GM12873 (cell line): ENCODE data around the gene PLAGL1.

ENCODE experiments used
- TF ChIP-seq, protein P1 (sequence below): IDR thresholded peaks from 2 replicates; pipeline ENCODE4 v1.5.1; 2012; ENCODE audit warnings: low read depth, mild to moderate bottlenecking, moderate library complexity, low read length, control low read depth; ENCODE audit not compliant: insufficient read depth; ENCODE audit errors: missing control alignments

The PLAGL1 gene

DNA sequence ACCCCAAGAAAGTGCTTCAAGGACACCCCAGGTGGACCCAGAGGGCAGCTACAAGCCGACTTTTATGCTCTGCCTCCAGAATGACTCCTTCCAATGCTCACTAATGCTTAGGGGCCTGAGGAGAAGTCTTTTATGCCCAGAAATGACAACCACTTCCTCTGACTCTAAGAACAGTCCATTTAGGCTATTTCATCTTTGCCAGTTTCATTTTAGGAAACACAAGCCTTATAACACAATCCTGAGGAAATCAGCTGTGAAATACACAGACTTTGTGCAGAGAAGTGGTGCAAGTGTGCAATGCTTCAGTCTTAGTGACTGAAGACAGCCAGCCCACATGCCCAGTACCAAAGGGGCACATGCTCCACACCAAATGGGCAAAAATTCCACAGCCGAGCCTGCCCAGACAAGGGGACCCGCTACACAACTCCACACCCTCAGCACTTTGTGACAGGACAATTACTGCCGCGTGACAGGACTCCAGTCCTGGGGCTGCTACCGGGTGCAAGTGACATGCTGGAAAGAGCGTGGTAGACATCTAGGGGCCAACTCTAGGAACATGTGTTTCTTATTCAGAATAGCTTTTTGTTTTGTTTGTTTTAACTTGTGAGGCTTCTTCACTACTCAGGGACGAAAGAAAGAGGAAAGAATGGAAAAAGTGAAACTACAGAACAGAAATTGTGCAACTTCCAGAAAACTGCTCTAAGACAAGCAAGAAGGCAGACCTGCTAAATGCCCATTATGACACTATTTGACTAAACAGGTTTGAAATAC lies 28.2 kb upstream of the PLAGL1 start:
- TF ChIP-seq, protein P1, sequence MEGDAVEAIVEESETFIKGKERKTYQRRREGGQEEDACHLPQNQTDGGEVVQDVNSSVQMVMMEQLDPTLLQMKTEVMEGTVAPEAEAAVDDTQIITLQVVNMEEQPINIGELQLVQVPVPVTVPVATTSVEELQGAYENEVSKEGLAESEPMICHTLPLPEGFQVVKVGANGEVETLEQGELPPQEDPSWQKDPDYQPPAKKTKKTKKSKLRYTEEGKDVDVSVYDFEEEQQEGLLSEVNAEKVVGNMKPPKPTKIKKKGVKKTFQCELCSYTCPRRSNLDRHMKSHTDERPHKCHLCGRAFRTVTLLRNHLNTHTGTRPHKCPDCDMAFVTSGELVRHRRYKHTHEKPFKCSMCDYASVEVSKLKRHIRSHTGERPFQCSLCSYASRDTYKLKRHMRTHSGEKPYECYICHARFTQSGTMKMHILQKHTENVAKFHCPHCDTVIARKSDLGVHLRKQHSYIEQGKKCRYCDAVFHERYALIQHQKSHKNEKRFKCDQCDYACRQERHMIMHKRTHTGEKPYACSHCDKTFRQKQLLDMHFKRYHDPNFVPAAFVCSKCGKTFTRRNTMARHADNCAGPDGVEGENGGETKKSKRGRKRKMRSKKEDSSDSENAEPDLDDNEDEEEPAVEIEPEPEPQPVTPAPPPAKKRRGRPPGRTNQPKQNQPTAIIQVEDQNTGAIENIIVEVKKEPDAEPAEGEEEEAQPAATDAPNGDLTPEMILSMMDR: peak; percentile 36

- TF ChIP-seq, protein P1: no peak
These were observed 27.4 kb upstream of the PLAGL1 start for GRCh38 chr6:144035416-144035815.

DNA sequence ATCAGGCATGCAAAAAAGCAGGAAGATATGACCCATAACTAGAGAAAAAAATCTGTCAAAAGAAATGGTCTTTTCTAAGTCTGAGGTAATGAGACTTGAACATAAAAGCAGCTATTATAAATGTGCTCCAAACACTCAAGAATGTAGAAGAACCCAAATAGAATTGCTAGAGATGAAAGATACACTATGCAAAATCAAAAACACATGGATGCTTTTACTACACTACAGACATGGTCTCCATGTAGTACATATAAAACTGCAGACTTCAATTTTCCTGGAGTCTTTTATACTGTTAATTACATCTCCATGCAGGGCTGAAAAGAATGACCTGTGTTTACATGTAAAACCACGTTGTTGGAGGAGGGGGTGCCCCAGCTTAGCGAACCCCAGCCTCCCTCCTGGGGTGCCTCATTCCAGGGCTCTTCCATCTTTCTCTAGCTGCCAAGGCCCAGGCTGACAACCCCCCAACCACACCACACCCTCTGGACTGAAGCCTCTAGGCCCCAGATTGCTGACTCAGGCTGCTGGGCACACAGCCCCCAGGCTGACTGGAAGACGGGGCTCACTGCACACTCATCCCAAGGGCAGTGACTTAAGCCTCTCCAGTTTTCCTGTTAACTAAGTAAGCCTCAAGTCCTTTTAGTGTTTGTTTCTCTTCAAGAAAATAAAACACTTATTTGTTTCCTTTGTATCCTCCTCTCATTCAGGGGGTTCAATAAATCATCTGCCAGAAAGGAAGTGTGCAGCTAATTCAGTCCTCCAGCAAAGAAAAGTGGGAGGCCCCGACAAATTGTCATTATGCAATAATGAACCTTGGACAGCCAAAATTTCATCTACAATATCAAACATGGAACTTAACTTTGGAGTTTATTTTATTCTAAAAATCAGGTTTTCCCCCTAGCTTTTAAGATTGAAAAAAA lies 26.0 kb upstream of the PLAGL1 start:
- TF ChIP-seq, protein P1: no peak

- TF ChIP-seq, protein P1: no peak
These were observed 21.4 kb upstream of the PLAGL1 start for GRCh38 chr6:144029452-144029851.

DNA sequence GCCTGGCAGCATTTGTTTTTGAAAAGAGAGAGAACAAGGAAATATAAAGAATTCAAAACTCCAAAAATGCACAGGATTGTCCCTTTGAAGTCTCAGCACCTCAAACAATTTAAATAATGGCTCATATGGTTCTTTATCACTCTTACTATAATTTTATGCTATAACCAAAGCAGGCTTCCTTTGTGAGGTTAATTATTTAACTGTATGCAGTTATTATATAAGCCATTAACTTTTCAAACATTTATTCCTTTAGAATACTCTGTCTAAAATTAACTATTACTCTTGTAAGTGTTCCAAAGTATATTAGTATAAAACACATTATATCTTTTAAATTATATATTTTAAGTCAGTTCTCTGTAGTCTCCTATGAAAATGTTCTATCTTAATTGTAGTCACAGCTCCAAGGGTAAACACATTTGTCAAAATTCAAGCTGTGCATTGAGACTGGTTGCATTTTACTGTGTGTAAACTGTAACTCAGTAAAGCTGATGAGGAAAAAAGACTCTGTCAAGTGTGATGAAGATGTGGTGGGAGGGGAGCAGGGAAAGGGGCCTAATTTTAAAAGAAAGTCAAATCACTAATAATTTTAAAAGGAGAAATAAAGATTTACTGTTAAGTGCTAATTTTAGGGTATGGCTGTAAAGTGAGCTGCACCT lies 20.0 kb upstream of the PLAGL1 start:
- TF ChIP-seq, protein P1: no peak

DNA sequence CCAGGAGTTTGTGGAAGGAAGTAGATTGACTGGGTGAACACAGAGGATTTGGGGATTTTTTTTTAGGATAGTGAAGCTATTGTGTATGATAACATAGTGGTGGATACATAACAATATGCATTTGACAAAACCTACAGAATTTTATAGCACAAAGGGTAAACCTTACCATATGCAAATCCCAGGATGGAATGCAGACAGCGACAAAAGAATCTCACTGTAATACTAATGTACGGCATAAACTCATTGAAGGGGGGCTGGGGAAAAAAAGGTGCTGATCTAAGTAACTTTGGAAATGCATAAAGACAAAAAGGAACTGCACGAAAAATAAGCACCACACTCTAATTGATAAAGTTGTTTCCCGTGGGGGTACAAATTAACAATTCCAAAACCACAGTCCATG lies 15.2 kb upstream of the PLAGL1 start:
- TF ChIP-seq, protein P1: no peak

DNA sequence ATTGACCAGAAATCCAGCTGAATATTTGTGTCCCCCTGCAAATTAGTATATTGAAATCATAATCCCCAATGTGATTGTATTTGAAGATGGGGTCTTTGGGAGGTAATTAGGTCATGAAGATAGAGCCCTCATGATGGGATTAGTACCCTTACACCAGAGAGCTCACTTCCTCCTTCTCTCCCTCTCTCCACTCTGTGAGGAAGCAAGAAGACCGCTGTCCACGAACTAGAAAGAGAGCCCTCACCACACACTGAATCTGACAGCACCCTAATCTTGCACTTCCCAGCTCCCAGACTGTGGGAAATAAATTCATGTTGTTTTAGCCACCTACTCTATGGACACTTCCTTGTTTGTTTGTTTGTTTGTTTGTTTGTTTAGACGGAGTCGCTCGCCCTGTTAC lies 11.9 kb upstream of the PLAGL1 start:
- TF ChIP-seq, protein P1: no peak
